Measurements from ENCODE around the gene VASH1. TPM values are rescaled to one million over a fixed set of nuclear protein-coding genes. Genes with fewer than 3 reads are reported as not detected.

VASH1 gene
- total and polyA plus RNA-seq, 2 donors (not counting 3 experiments of a cell fraction or from before 2014, with no cell fraction given): 39.8 to 168 TPM

- Histone ChIP-seq H3K36me3 (ENCODE audit: control insufficient read depth in 2 of 2, extremely low read depth in 1 of 2, insufficient read depth in 2 of 2, low read length in 2 of 2) (no peaks in the 10 kb centered on the region), H3K9ac (replicated peaks; ENCODE audit: extremely low read depth, insufficient read depth, low read length) (no peak overlapping the region), H3K9me3 (replicated peaks; ENCODE audit: control insufficient read depth, insufficient read depth, low read length) (no peaks in the 10 kb centered on the region), H3K79me2 (ENCODE audit: control insufficient read depth, insufficient read depth, low read length) (no peaks in the 10 kb centered on the region), H3K4me3 (replicated peaks in 1 of 3; ENCODE audit: insufficient read depth in 1 of 3, low read depth in 1 of 3, low read length in 3 of 3) (no peak overlapping the region), H3K4me1 (ENCODE audit: control insufficient read depth, extremely low read depth, insufficient read depth, low read length) (no peaks in the 10 kb centered on the region), H3K4me2 (ENCODE audit: insufficient read depth, low read length) (no peak overlapping the region), H3K27me3 (ENCODE audit: control insufficient read depth in 2 of 2, insufficient read depth in 2 of 2, low read length in 2 of 2) (no peaks in the 10 kb centered on the region), H4K20me1 (replicated peaks; ENCODE audit: control insufficient read depth, extremely low read depth, insufficient read depth, low read length) (no peaks in the 10 kb centered on the region), H3K27ac (ENCODE audit: insufficient read depth, low read depth, low read length) (no peak overlapping the region), H3K9me1 (replicated peaks; ENCODE audit: control insufficient read depth, extremely low read depth, insufficient read depth, low read length) (no peaks in the 10 kb centered on the region), H2AFZ (ENCODE audit: low read depth, low read length) (no peak overlapping the region)
- FAIRE-seq: no peak
- intact Hi-C loops (cut with micrococcal nuclease) (no loop called here), dilution Hi-C loops (cut with MboI; ENCODE audit: extremely low pct_ligation_motif_present, low sequenced_read_pairs) (no loop called here)
- TF ChIP-seq POLR2AphosphoS5 (IDR thresholded peaks at IDR 0.05; ENCODE audit: insufficient read depth, low read depth, low read length): no peak
- no peak for TF ChIP-seq MAX (IDR thresholded peaks at IDR 0.05; ENCODE audit: insufficient read depth, insufficient read length)
- no peak for TF ChIP-seq CTCF (IDR thresholded peaks at IDR 0.05; ENCODE audit: extremely low read depth in 1 of 2, insufficient read depth in 1 of 2, low read depth in 1 of 2, low read length in 2 of 2)
- TF ChIP-seq JUN (IDR thresholded peaks at IDR 0.05; ENCODE audit: borderline replicate concordance, insufficient read depth, insufficient read length, low read depth): no peak
- no peak for TF ChIP-seq MYC (IDR thresholded peaks at IDR 0.05; ENCODE audit: low read depth, low read length)
- TF ChIP-seq GATA2 (IDR thresholded peaks at IDR 0.05; ENCODE audit: insufficient read depth, insufficient read length, low read depth, low read length): no peak
- TF ChIP-seq EZH2 (IDR thresholded peaks at IDR 0.05; ENCODE audit: borderline replicate concordance, low read depth, low read length, severe bottlenecking): no peak
- no peak for TF ChIP-seq POLR2A (IDR thresholded peaks at IDR 0.05; ENCODE audit: low read depth, low read length)
- TF ChIP-seq FOS (IDR thresholded peaks at IDR 0.05; ENCODE audit: borderline replicate concordance, insufficient read depth, low read length): no peak
- no peak for DNase-seq (ENCODE audit: low read depth, low spot score)
- BruUV-seq (replicated peaks): no TSS peak
- CTCF ChIA-PET: no interaction called here
- POLR2A ChIA-PET: no interaction called here
Measured at GRCh38 chr14:76752744-76753143, 8.5 kb upstream of the VASH1 start.
